GM13977 (cell line): ENCODE results near the gene LAMB3.

Experiments
- DNase-seq: peaks from one replicate; pipeline ENCODE4 v3.0.0; 2012; ENCODE audit warnings: low spot score
- CTCF ChIP-seq: IDR thresholded peaks from 2 replicates; pipeline ENCODE4 v1.5.1; 2012; ENCODE audit warnings: mild to moderate bottlenecking, control low read depth; ENCODE audit not compliant: insufficient read depth; ENCODE audit errors: extremely low read depth, missing control alignments
- in situ Hi-C: fragments of 300-500 bp; cut with MboI; formaldehyde crosslinking; loops from one replicate; pipeline ENCODE4 v1.12.0; 2022; ENCODE audit warnings: low sequenced_read_pairs, low pct_unique_long_range_greater_than_20kb, mixed read lengths, inconsistent platforms; ENCODE audit not compliant: unreplicated experiment

The LAMB3 gene

GRCh38 chr1:209647156-209647555, 5.1 kb downstream of the LAMB3 start:
- no peak for DNase-seq
- in situ Hi-C loops = no loop called here
- no peak for TF ChIP-seq CTCF

- in situ Hi-C loops = no loop called here
- DNase-seq = no peak
- peak; percentile 4 for TF ChIP-seq CTCF
Measured at GRCh38 chr1:209646558-209646957, 5.7 kb downstream of the LAMB3 start.

GRCh38 chr1:209645574-209646452, 6.4 kb downstream of the LAMB3 start:
- DNase-seq = no peak
- TF ChIP-seq CTCF = no peak
- in situ Hi-C loops = no loop called here

- in situ Hi-C loops = no loop called here
- no peak for DNase-seq
- no peak for TF ChIP-seq CTCF
Measured at GRCh38 chr1:209643285-209644020, 8.8 kb downstream of the LAMB3 start.

GRCh38 chr1:209642816-209643215, 9.4 kb downstream of the LAMB3 start:
- no peak for DNase-seq
- no peak for TF ChIP-seq CTCF
- in situ Hi-C loops = no loop called here

GRCh38 chr1:209641832-209642172, 10.4 kb downstream of the LAMB3 start:
- in situ Hi-C loops = no loop called here
- TF ChIP-seq CTCF = no peak
- no peak for DNase-seq
